ENCODE measurements around the gene TMEM43.
"Not testable (repeated sequence)": the region's sequence is repeated elsewhere in the genome, so short reads cannot be mapped to it uniquely, and the experiment has no call there.

Gene TMEM43

DNA sequence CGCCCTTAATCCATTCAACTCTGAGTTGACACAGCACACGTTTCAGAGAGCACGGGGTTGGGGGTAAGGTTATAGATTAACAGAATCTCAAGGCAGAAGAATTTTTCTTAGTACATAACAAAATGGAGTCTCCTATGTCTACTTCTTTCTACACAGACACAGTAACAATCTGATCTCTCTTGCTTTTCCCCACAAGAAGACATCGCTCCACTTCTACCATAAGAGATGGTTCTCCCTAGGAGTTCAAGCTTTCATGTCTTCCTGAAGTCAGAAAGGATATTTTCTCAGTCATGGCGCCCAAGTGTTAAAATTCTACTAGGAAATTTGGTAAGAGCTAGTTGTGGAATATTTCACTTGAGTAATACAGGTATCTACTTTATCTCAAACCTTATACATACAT, 32.9 kb upstream of the TMEM43 start:
- not testable (repeated sequence) for H3K27ac ChIP-seq (ENCODE audit: low read depth, low read length); H4K20me1 ChIP-seq (ENCODE audit: control insufficient read depth, insufficient read depth, low read depth, low read length); H3K27me3 ChIP-seq (ENCODE audit: control insufficient read depth, low read length); H3K36me3 ChIP-seq (ENCODE audit: control insufficient read depth, low read length); H3K4me1 ChIP-seq (ENCODE audit: control insufficient read depth, low read length); H3K79me2 ChIP-seq (ENCODE audit: control insufficient read depth, low read length); H3F3A ChIP-seq (ENCODE audit: control insufficient read depth, insufficient read depth); H3K9me3 ChIP-seq (ENCODE audit: control insufficient read depth, insufficient read depth, low read length); H3K9me2 ChIP-seq (replicated peaks; ENCODE audit: control insufficient read depth, low read length); H3K4me3 ChIP-seq (ENCODE audit: low read length); H3K4me2 ChIP-seq (ENCODE audit: low read length)

DNA sequence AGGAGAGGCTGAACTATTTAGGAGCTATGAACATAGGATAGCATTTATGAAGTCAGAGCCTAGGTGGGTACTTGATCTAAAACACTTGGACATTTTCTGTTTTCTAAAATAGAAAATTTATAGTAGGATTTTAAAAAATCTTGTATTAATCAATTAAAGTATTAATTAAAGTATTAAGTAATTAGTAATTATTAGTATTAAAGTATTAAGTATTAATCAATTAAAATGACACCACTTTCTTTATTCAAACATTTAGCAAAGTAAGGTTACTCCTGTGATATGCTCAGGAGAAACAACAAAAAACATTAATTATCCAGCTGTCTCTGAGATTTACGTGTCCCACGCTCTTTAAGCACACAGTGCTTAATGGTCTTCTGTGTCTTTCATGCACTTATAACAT, 32.4 kb upstream of the TMEM43 start:
- peaks cover 7% of the 10 kb centered on the region for H3K27me3 ChIP-seq (ENCODE audit: control insufficient read depth, low read length)
- no peaks in the 10 kb centered on the region for H3K36me3 ChIP-seq (ENCODE audit: control insufficient read depth, low read length)
- no peaks in the 10 kb centered on the region for H3K9me2 ChIP-seq (replicated peaks; ENCODE audit: control insufficient read depth, low read length)
- H3K4me2 ChIP-seq (ENCODE audit: low read length): no peak overlapping the region
- TF ChIP-seq, protein P1, sequence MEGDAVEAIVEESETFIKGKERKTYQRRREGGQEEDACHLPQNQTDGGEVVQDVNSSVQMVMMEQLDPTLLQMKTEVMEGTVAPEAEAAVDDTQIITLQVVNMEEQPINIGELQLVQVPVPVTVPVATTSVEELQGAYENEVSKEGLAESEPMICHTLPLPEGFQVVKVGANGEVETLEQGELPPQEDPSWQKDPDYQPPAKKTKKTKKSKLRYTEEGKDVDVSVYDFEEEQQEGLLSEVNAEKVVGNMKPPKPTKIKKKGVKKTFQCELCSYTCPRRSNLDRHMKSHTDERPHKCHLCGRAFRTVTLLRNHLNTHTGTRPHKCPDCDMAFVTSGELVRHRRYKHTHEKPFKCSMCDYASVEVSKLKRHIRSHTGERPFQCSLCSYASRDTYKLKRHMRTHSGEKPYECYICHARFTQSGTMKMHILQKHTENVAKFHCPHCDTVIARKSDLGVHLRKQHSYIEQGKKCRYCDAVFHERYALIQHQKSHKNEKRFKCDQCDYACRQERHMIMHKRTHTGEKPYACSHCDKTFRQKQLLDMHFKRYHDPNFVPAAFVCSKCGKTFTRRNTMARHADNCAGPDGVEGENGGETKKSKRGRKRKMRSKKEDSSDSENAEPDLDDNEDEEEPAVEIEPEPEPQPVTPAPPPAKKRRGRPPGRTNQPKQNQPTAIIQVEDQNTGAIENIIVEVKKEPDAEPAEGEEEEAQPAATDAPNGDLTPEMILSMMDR (IDR thresholded peaks at IDR 0.05; ENCODE audit: low read depth, low read length, poor library complexity, severe bottlenecking): no peak
- TF ChIP-seq EZH2phosphoT487 (IDR thresholded peaks at IDR 0.05; ENCODE audit: borderline replicate concordance, low read length): no peak
- H3F3A ChIP-seq (ENCODE audit: control insufficient read depth, insufficient read depth): no peaks in the 10 kb centered on the region
- H3K4me1 ChIP-seq (ENCODE audit: control insufficient read depth, low read length): no peaks in the 10 kb centered on the region
- H3K27ac ChIP-seq (ENCODE audit: low read depth, low read length): no peak overlapping the region
- no peak overlapping the region for H3K4me3 ChIP-seq (ENCODE audit: low read length)
- H3K79me2 ChIP-seq (ENCODE audit: control insufficient read depth, low read length): no peaks in the 10 kb centered on the region
- H3K9me3 ChIP-seq (ENCODE audit: control insufficient read depth, insufficient read depth, low read length): peaks cover 3% of the 10 kb centered on the region; the same call in 1 of the 2 replicates
- H4K20me1 ChIP-seq (ENCODE audit: control insufficient read depth, insufficient read depth, low read depth, low read length): no peaks in the 10 kb centered on the region

DNA sequence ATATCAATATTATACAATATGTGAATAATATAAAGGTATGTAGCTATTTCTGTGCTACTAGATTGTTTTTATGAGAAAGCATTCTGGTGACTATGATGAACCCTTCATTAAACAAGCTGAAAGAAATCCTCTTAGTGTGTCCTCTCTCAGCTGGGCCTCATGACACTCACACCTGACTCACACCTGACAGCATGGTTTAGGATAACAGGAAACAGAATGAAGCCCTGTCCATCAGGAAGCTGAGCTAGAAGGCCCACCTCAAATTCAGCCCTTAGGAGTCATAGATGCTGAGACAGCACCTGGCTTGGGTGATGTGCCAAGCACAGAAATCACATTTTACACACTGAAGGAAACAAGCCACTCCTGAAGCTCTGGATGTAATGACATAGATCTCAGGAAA, 31.0 kb upstream of the TMEM43 start:
- H3F3A ChIP-seq (ENCODE audit: control insufficient read depth, insufficient read depth): no peaks in the 10 kb centered on the region
- no peaks in the 10 kb centered on the region for H4K20me1 ChIP-seq (ENCODE audit: control insufficient read depth, insufficient read depth, low read depth, low read length)
- H3K9me2 ChIP-seq (replicated peaks; ENCODE audit: control insufficient read depth, low read length): no peaks in the 10 kb centered on the region
- no peak overlapping the region for H3K4me2 ChIP-seq (ENCODE audit: low read length)
- H3K4me1 ChIP-seq (ENCODE audit: control insufficient read depth, low read length): no peaks in the 10 kb centered on the region
- no peak overlapping the region for H3K4me3 ChIP-seq (ENCODE audit: low read length)
- H3K27ac ChIP-seq (ENCODE audit: low read depth, low read length): no peak overlapping the region
- TF ChIP-seq EZH2phosphoT487 (IDR thresholded peaks at IDR 0.05; ENCODE audit: borderline replicate concordance, low read length): no peak
- TF ChIP-seq, protein P1 (IDR thresholded peaks at IDR 0.05; ENCODE audit: low read depth, low read length, poor library complexity, severe bottlenecking): no peak
- H3K27me3 ChIP-seq (ENCODE audit: control insufficient read depth, low read length): peaks cover 10% of the 10 kb centered on the region
- H3K79me2 ChIP-seq (ENCODE audit: control insufficient read depth, low read length): no peaks in the 10 kb centered on the region
- no peaks in the 10 kb centered on the region for H3K36me3 ChIP-seq (ENCODE audit: control insufficient read depth, low read length)
- H3K9me3 ChIP-seq (ENCODE audit: control insufficient read depth, insufficient read depth, low read length): no peaks in the 10 kb centered on the region

DNA sequence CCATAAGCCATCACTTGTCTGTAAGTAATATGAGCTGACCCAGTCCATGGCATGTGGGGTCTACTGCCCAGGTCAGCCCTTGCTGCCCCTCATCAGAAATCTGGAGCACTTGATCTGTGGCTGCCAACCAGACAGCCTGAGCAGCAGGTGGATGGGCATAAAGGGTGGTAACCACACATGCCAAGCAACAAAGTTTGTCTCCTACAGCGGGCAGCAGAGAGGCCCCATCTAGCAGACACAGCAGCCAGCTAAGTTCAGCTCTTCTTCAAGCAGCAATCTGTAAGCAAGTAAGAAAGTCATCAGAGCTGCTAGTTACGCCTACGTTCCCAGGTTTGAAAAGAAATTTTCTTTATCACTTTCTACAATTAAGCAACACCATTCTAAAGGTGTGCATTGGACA, 28.1 kb upstream of the TMEM43 start:
- Histone ChIP-seq H3K27me3 (ENCODE audit: control insufficient read depth, low read length) (peaks cover 10% of the 10 kb centered on the region), H3K79me2 (ENCODE audit: control insufficient read depth, low read length) (no peaks in the 10 kb centered on the region), H3K4me3 (ENCODE audit: low read length) (no peak overlapping the region), H3F3A (ENCODE audit: control insufficient read depth, insufficient read depth) (no peaks in the 10 kb centered on the region), H3K9me2 (replicated peaks; ENCODE audit: control insufficient read depth, low read length) (no peaks in the 10 kb centered on the region), H3K36me3 (ENCODE audit: control insufficient read depth, low read length) (no peaks in the 10 kb centered on the region), H3K4me2 (ENCODE audit: low read length) (no peak overlapping the region), H3K27ac (ENCODE audit: low read depth, low read length) (no peak overlapping the region), H3K4me1 (ENCODE audit: control insufficient read depth, low read length) (no peaks in the 10 kb centered on the region), H4K20me1 (ENCODE audit: control insufficient read depth, insufficient read depth, low read depth, low read length) (no peaks in the 10 kb centered on the region), H3K9me3 (ENCODE audit: control insufficient read depth, insufficient read depth, low read length) (0 out of 2 replicates have a peak, but pooled peaks cover 3% of the 10 kb centered on the region)
- TF ChIP-seq, protein P1 (IDR thresholded peaks at IDR 0.05; ENCODE audit: low read depth, low read length, poor library complexity, severe bottlenecking): no peak

All from DOHH2 (cell line).